SKM-1 (cell line): ENCODE results near the gene RBM27.
"Not testable (repeated sequence)": the region's sequence is repeated elsewhere in the genome, so short reads cannot be mapped to it uniquely, and the experiment has no call there.

Experiments used
- DNase-seq: peaks from one replicate; lab custom pipeline; 2025; ENCODE audit not compliant: unreplicated experiment; lab: John Stamatoyannopoulos, UW

Gene RBM27

GRCh38 chr5:146203011-146203871 lies at the start of gene RBM27:
TSS of gene RBM27 (plus strand) at chr5:146203605. CDS start at chr5:146203766, 161 bp downstream.
- peak; percentile 98 for DNase-seq

- DNase-seq: no peak
These were observed 45.1 kb upstream of the RBM27 start for GRCh38 chr5:146158255-146158654.

- DNase-seq: no peak
These were observed 39.0 kb upstream of the RBM27 start for GRCh38 chr5:146164382-146164781.

- no peak for DNase-seq
These were observed 37.9 kb upstream of the RBM27 start for GRCh38 chr5:146165460-146165859.

GRCh38 chr5:146165903-146166302 lies 37.5 kb upstream of the RBM27 start:
- no peak for DNase-seq

GRCh38 chr5:146169076-146169475 lies 34.3 kb upstream of the RBM27 start:
- DNase-seq: no peak

- not testable (repeated sequence) for DNase-seq
These were observed 30.4 kb upstream of the RBM27 start for GRCh38 chr5:146173049-146173448.

- DNase-seq: no peak
These were observed 29.8 kb upstream of the RBM27 start for GRCh38 chr5:146173597-146173996.

GRCh38 chr5:146176805-146177204 lies 26.6 kb upstream of the RBM27 start:
- DNase-seq: no peak

- DNase-seq: no peak
These were observed 23.7 kb upstream of the RBM27 start for GRCh38 chr5:146179696-146180095.

GRCh38 chr5:146183403-146183802 lies 20.0 kb upstream of the RBM27 start:
- not testable (repeated sequence) for DNase-seq

- no peak for DNase-seq
These were observed 18.2 kb upstream of the RBM27 start for GRCh38 chr5:146185161-146185560.

GRCh38 chr5:146188358-146188757 lies 15.0 kb upstream of the RBM27 start:
- DNase-seq: no peak

GRCh38 chr5:146192571-146193043 lies 10.8 kb upstream of the RBM27 start:
- DNase-seq: no peak

- no peak for DNase-seq
These were observed 10.1 kb upstream of the RBM27 start for GRCh38 chr5:146193285-146193684.

GRCh38 chr5:146194997-146195396 lies 8.4 kb upstream of the RBM27 start:
- DNase-seq: not testable (repeated sequence)

- DNase-seq: no peak
These were observed 6.9 kb upstream of the RBM27 start for GRCh38 chr5:146196459-146197048.

- no peak for DNase-seq
These were observed 4.1 kb upstream of the RBM27 start for GRCh38 chr5:146199176-146199815.

- DNase-seq: not testable (repeated sequence)
These were observed 1.6 kb upstream of the RBM27 start for GRCh38 chr5:146201795-146202194.

- no peak for DNase-seq
These were observed 427 bp downstream of the RBM27 start for GRCh38 chr5:146203872-146204192.

- no peak for DNase-seq
These were observed 2.2 kb downstream of the RBM27 start for GRCh38 chr5:146205499-146206202.
